ENCODE measurements around the gene CHST8.

CHST8 gene

DNA sequence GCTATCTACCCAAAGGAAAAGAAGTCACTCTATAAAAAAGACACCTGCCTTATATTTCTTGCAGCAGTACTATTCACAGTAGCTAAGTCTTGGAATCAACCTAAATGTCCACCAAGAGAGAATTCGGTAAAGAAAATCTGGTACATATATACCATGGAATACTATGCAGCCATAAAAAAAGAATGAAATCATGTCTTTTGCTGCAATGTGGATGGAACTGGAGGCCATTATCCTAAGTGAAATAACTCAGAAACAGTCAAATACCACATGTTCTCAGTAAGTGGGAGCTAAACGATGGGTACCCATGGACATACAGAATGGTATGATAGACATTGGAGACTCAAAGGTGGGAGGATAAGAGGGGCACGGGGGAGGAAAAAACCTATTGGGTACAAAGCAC lies 92.4 kb downstream of the CHST8 start:
- no peak for DNase-seq (ENCODE audit: low read depth, low spot score)

GRCh38 chr19:33715462-33715861 lies 93.7 kb downstream of the CHST8 start:
- no peak for DNase-seq (ENCODE audit: low read depth, low spot score)

DNA sequence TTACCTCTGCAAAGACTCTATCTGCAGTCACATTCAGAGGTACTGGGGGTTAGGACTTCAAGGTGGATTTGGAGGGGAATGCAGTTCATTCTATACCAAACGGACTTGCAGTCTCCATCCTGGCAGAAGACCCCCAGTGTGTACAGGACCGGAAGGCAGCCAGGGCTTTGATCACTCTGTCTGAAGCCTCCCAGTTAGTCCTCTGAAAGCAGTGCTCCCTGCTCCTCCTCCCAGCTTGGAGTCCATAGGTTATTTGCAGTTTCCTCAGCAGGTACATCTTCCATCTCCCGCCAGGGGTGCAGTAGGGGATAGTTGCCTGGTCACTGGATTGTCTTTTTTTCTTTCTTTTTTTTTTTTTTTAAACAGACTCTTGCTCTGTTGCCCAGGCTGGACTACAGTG lies 96.1 kb downstream of the CHST8 start:
- DNase-seq (ENCODE audit: low read depth, low spot score) = no peak

DNA sequence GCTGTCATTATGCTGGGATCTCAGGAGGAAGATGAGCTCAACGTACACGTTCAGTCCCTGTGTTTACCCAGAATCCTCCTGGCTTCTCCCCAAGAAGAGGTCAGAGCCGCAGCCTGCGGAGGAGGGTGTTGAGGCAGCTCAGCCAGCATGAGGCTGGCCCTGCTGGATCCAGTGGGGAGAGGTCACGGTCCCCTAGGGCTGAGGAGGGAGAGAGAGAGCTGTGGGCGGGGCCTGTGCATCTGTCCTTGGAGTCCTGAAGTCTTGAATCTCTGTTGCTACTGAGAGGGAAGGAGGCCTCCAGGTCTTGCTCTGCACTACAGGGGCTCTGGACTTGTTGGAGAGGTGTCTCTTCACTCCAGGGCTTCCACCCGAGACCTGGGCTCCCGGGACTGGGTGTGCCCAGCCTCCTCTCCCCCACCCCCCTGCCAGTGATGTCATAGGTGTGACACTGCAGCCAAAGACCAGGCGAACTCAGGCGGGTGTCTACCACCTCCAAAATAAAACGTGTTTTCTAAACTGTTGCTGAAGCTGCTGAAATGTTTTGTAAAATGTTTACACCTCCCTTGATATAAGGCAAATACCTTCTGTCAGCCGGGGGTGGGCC lies 97.0 kb downstream of the CHST8 start:
- DNase-seq (ENCODE audit: low read depth, low spot score) = no peak

DNA sequence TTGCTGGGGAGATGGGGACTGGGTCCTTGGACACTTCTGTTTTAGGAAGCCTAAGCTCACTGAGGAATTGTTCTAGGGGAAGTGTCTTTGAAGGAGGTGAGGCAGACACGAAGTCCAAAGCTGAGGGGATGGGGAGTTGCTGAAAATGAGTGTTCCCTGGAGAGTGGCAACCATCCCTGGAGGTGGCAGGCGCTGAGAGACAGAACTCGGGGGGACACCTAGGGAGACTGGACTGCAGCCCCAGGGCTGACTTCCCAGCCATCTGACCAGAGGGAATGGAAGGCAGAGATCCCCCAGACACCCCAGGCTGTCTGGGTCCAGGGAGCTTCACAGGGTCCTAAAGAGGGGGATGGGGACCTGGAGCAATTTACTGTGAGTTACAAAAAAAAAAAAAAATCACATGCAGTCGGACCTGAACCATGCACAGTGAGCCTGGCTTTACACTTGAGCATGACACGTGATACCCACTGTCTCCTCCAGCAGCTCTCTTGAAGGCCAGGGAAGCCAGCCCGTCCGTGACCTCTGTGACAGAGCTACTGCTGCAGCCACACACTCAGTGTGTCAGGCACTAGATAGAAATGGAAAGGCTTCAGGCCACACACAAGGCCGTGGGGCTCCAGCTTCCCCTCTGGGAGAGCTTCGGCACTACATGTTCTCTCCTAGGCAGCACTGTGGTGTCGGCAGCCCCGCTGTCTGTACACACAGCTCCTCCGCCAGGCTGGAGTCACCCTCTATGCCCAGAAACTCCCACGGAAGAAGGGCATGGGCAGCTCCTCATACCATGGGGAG lies 97.8 kb downstream of the CHST8 start:
- DNase-seq (ENCODE audit: low read depth, low spot score) = no peak

DNA sequence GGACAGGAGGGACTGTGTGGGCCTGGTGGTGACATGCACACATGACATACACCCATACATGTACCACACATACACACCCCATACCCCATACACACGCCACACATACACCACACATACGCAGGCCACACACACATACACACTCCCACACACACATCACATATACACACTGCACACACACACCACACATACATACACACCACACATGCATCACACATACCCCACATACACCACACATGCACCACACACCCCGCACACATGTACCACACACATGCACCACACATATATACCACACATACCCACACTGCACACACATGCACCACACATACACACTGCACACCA lies 98.4 kb downstream of the CHST8 start:
- DNase-seq (ENCODE audit: low read depth, low spot score) = no peak

DNA sequence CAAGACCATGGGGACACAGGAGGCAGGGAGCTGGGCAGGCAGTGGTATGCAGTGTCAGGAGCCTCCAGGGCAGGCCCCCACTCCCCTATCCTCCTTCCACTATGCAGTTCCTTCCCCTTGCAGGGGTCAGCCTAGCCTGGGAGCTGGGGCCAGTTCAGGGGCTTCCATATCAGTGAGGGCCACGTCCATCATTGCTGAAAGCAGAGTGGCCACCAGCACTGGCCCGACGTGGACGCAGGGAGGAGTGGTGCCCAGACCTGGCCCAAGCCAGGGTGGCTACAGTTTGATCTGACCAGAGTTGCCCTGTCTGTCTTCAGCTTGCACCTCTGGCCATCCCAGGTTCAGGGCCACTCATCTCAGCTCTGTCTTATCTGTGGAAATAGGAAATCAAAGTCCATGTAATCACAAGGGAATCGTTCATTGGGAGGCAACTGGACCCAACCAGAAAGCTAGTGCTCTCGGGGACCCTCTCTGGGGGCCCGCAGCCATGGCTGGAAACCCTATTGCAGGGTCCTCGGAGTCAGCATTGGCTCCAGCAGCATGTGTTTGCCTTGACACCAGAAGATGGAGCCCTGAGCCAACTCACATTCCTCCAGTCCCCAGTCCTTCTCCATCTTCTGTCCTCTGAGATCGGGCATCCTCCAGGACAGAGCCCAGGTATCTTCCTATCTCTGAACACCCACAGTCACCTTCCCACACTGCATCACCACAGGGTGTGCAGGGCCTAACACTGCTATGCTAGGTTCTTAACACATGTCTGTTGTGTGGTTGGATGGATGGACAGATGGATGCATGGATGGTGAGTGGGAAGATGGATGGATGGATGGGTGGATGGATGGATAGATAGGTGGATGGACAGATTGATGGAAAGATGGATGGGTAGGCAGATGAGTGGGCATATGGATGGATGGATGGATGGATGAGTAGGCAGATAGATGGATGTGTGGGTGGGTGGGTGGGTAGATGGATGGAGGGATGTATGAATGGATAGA lies 99.2 kb downstream of the CHST8 start:
- no peak for DNase-seq (ENCODE audit: low read depth, low spot score)

GRCh38 chr19:33721735-33722297 lies 100.1 kb downstream of the CHST8 start:
- no peak for DNase-seq (ENCODE audit: low read depth, low spot score)

GRCh38 chr19:33722456-33723239 lies 100.9 kb downstream of the CHST8 start:
- no peak for DNase-seq (ENCODE audit: low read depth, low spot score)

DNA sequence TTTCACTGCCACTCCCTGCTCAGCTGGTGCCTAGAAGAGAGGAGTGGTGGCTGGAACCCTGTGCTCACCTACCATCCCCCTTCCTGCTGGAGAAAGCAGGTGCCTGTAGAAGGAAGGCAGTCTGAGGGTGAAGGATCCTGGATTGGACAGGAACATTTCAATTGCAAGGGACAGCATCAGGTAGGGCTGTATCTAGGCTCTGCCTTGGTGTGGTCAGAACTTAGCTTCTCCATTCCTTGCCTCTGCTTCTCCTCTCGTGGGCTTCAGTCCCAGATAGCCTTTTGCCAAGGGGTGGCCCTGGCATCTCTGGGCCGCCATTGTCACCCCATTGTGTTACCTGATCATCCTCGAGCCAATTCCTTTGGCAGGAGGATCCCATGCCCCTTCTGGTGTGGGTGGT lies 101.8 kb downstream of the CHST8 start:
- DNase-seq (ENCODE audit: low read depth, low spot score) = no peak

DNA sequence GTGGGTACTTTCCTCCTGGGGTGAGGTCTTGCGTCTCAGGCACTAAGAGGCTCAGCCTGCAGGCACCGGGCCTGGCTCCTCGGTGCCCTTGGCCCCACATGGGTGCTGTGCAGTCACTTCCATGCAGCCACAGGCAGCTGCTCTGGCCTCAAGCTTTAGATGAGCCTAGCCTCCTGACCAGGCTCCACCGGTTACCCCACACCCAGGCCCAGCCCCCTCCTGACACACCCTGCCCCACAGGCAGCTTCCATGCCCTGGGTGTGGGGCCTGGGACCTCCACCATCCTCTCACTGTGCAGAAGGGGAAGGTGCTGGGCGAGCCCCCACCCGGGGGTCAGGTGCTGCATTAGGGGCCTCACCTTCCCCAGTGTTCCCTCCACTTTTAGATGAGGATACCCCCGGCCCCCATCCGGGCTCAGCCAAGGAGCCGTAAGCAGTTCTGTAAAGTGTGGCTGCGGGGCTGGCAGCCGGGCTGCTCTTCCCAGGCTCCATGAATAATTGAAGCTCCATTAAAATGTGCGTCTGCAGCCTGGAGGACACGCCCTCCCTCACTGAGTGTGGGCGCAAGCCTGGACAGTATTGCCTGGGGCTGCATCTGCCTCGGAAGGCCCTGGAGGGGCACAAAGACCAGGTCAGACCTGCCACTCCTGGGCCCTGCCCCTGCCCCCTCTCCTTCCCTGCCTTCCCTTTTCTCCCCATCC lies 102.4 kb downstream of the CHST8 start:
- DNase-seq (ENCODE audit: low read depth, low spot score) = no peak

GRCh38 chr19:33724721-33725060 lies 102.9 kb downstream of the CHST8 start:
- DNase-seq (ENCODE audit: low read depth, low spot score) = no peak

- no peak for DNase-seq (ENCODE audit: low read depth, low spot score)
Observed at GRCh38 chr19:33725567-33725966, 103.8 kb downstream of the CHST8 start.

GRCh38 chr19:33726756-33727155 lies 105.0 kb downstream of the CHST8 start:
- DNase-seq (ENCODE audit: low read depth, low spot score) = no peak

GRCh38 chr19:33727331-33727998 lies 105.7 kb downstream of the CHST8 start:
- DNase-seq (ENCODE audit: low read depth, low spot score) = no peak

- DNase-seq (ENCODE audit: low read depth, low spot score) = no peak
Observed at GRCh38 chr19:33728141-33728540, 106.4 kb downstream of the CHST8 start.

DNA sequence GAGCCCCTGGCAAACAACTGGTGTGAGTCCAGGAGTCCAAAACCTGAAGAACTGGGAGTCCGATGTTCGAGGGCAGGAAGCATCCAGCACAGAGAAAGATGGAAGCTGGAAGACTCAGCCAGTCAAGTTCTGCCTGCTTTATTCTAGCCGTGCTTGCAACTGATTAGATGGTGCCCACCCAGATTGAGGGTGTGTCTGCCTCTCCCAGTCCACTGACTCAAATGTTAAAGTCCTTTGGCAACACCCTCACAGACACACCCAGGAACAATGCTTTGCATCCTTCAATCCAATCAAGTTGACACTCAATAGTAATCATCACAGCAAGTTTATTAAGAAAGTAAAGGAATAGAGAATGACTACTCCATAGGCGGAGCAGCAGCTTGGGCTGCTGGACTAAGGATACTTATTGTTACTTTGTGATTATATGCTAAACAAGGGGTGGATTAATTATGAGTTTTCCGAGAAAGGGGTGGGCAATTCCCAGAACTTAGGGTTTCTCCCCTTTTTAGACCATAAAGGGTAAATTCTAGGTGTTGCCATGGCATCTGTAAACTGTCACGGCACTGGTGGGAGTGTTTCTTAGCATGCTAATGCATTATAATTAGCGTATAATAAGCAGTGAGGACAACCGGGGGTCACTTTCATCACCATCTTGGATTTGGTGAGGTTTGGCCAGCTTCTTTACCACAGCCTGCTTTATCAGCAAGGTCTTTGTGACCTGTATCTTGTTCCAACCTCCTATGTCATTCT lies 109.3 kb downstream of the CHST8 start:
- DNase-seq (ENCODE audit: low read depth, low spot score) = no peak

DNA sequence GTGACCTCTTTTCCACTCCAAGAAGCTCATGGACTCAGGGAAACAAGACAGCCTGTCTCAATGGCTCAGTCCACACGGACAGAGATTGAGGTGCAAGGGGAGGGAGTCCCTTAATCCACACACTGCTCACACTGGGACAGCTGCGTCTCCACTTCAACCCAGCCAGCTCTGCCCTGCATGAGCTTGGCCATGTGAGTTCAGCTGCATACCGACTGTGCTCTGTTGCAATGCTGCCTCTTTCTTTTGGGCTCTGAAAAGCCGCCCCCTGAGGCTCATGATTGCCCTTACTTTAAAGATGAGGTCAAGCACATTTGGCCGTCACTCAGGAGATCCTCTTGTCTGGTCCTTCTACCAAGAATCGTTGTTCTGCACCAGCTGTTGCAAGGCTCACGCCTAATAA lies 110.1 kb downstream of the CHST8 start:
- DNase-seq (ENCODE audit: low read depth, low spot score) = no peak

DNA sequence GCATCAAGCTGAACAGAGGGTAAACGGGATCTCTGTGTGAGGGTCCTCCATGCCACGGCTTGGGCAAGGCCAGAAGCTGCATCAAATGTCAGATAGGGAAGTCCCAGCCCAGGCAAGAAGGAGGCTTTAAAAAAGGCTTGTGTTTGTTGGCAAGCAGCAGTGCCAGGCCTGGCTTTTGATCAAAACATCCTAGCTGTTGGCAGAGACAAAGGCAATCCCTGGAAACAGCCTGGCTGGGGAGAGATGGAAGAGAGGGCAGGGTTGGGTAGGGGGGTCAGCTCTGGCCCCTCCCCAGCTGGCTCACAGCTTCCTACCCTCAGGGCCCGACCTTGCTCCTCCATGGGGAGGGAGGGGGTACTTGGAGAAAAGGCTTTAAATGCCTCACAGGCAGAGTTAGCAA lies 113.2 kb downstream of the CHST8 start:
- DNase-seq (ENCODE audit: low read depth, low spot score) = no peak

GRCh38 chr19:33736158-33736557 lies 114.4 kb downstream of the CHST8 start:
- no peak for DNase-seq (ENCODE audit: low read depth, low spot score)
